Trophoblast cell (in vitro differentiated cells and primary cell): ENCODE measurements around the gene DTWD2.
"Not testable (repeated sequence)": the region's sequence is repeated elsewhere in the genome, so short reads cannot be mapped to it uniquely, and the experiment has no call there.

Experiments
- DNase-seq, 2 donors: peaks; one replicate each; pipeline ENCODE4 v3.0.0-alpha.2; 2016
- H2AFZ ChIP-seq: 2 replicates; pipeline ENCODE4 v1.6.1; 2013; ENCODE audit warnings: low read length, moderate library complexity, mild to moderate bottlenecking; ENCODE audit not compliant: insufficient read depth, poor library complexity
- H2AK5ac ChIP-seq: 2 replicates; pipeline ENCODE4 v1.6.1; 2013; ENCODE audit warnings: mild to moderate bottlenecking, low read length
- H2BK120ac ChIP-seq: 2 replicates; pipeline ENCODE4 v1.6.1; 2013; ENCODE audit warnings: low read length, mild to moderate bottlenecking, moderate library complexity; ENCODE audit not compliant: insufficient read depth, poor library complexity
- H2BK12ac ChIP-seq: 2 replicates; pipeline ENCODE4 v1.6.1; 2013; ENCODE audit warnings: mild to moderate bottlenecking, low read length, moderate library complexity
- H2BK5ac ChIP-seq: 2 replicates; pipeline ENCODE4 v1.6.1; 2013; ENCODE audit warnings: low read length, low read depth, moderate library complexity, mild to moderate bottlenecking; ENCODE audit not compliant: poor library complexity
- H3K14ac ChIP-seq: 2 replicates; pipeline ENCODE4 v1.6.1; 2013; ENCODE audit warnings: mild to moderate bottlenecking, low read length
- H3K18ac ChIP-seq: 2 replicates; pipeline ENCODE4 v1.6.1; 2013; ENCODE audit warnings: mild to moderate bottlenecking, low read length
- H3K23ac ChIP-seq: 2 replicates; pipeline ENCODE4 v1.6.1; 2013; ENCODE audit warnings: low read length
- H3K27ac ChIP-seq: 2 replicates; pipeline ENCODE4 v1.5.1; 2013; ENCODE audit warnings: low read depth, mild to moderate bottlenecking, inconsistent platforms, low read length, moderate library complexity
- H3K27me3 ChIP-seq: 2 replicates; pipeline ENCODE4 v1.6.1; 2013; ENCODE audit warnings: inconsistent platforms, mild to moderate bottlenecking, low read length, moderate library complexity; ENCODE audit not compliant: insufficient read depth
- H3K36me3 ChIP-seq, 2 experiments: 1 replicate in 1 of 2; 2 replicates in 1 of 2; pipeline ENCODE4 v1.6.1; 2013; ENCODE audit warnings: low read length in 2 of 2, mild to moderate bottlenecking in 2 of 2, moderate library complexity in 1 of 2; ENCODE audit not compliant: insufficient read depth in 2 of 2, control insufficient read depth in 1 of 2
- H3K4ac ChIP-seq: 2 replicates; pipeline ENCODE4 v1.6.1; 2013; ENCODE audit warnings: low read depth, mild to moderate bottlenecking, low read length, moderate library complexity
- H3K4me1 ChIP-seq, 2 experiments: 1 replicate in 1 of 2; 2 replicates in 1 of 2; pipeline ENCODE4 v1.6.1; 2013; ENCODE audit warnings: low read length in 2 of 2, mild to moderate bottlenecking in 2 of 2, moderate library complexity in 1 of 2; ENCODE audit not compliant: insufficient read depth in 2 of 2, control insufficient read depth in 1 of 2
- H3K4me2 ChIP-seq: 2 replicates; pipeline ENCODE4 v1.6.1; 2013; ENCODE audit warnings: inconsistent platforms, mild to moderate bottlenecking, low read length, moderate library complexity
- H3K4me3 ChIP-seq: 2 replicates; pipeline ENCODE4 v1.5.1; 2013; ENCODE audit warnings: mild to moderate bottlenecking, low read depth, low read length, inconsistent platforms
- H3K79me1 ChIP-seq: one replicate; pipeline ENCODE4 v1.6.1; 2013; ENCODE audit warnings: low read length
- H3K79me2 ChIP-seq: 2 replicates; pipeline ENCODE4 v1.6.1; 2013; ENCODE audit warnings: low read length, mild to moderate bottlenecking; ENCODE audit not compliant: control insufficient read depth, insufficient read depth, poor library complexity
- H3K9ac ChIP-seq: 2 replicates; pipeline ENCODE4 v1.6.1; 2013; ENCODE audit warnings: mild to moderate bottlenecking, low read length
- H3K9me3 ChIP-seq: 2 replicates; pipeline ENCODE4 v1.6.1; 2013; ENCODE audit warnings: low read depth, mild to moderate bottlenecking, control low read depth, inconsistent platforms, low read length; ENCODE audit not compliant: insufficient read depth
- H4K12ac ChIP-seq: 2 replicates; pipeline ENCODE4 v1.6.1; 2013; ENCODE audit warnings: low read depth, mild to moderate bottlenecking, low read length, moderate library complexity
- H4K8ac ChIP-seq: 2 replicates; pipeline ENCODE4 v1.6.1; 2013; ENCODE audit warnings: low read depth, mild to moderate bottlenecking, low read length, moderate library complexity
- H4K91ac ChIP-seq: one replicate; pipeline ENCODE4 v1.6.1; 2013; ENCODE audit warnings: low read depth, mild to moderate bottlenecking, low read length, moderate library complexity
- WGBS: extraction: QIAGEN DNeasy Blood & Tissue Kit; methylation state at CpG from one replicate; pipeline ENCODE4 v1.1.7; 2013; ENCODE audit warnings: missing lambda C conversion rate; ENCODE audit not compliant: insufficient read length, insufficient coverage; ENCODE audit errors: extremely low coverage; 5-methylcytosine and 5-hydroxymethylcytosine counted together

Gene DTWD2

DNA sequence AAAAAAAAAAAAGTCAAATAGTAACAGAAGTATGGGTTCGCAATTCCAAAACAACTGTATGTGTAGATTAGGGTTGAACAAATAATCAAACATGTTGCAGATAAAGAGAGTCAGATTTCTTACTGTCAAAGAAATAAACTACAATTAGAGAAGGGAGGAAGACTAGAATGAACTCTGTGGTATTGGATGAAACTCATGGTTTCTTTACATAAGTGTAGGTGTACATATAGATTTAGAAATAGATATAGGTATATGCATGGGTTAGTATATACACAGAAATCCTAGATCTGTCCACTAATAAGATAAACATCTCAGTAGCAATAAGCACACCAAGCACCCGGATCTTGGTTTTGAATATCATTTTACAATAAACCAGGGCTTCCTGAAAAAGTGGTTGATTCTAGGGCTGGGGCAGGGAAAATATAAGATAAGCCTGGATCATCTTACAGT, 21.3 kb downstream of the DTWD2 start:
- Histone ChIP-seq H3K23ac (no peak overlapping the region), H3K4ac (no peak overlapping the region), H2AK5ac (no peak overlapping the region), H4K91ac (no peak overlapping the region), H4K8ac (no peak overlapping the region), H3K79me1 (no peaks in the 10 kb centered on the region), H2BK12ac (no peak overlapping the region), H2BK5ac (no peak overlapping the region), H4K12ac (no peak overlapping the region), H3K18ac (no peak overlapping the region), H3K27me3 (no peaks in the 10 kb centered on the region), H3K4me3 (no peak overlapping the region), H3K79me2 (no peaks in the 10 kb centered on the region), H3K36me3 (no peaks in the 10 kb centered on the region), H3K9me3 (no peaks in the 10 kb centered on the region), H3K4me2 (no peak overlapping the region), H3K9ac (no peak overlapping the region), H2BK120ac (no peak overlapping the region), H3K27ac (no peak overlapping the region), H3K14ac (no peak overlapping the region), H2AFZ (no peak overlapping the region), H3K4me1 (peaks cover 0 to 4% of the 10 kb centered on the region in 2 experiments)
- no CpG with 5 or more reads among the region's 2 CpGs for WGBS
- no peak for DNase-seq

DNA sequence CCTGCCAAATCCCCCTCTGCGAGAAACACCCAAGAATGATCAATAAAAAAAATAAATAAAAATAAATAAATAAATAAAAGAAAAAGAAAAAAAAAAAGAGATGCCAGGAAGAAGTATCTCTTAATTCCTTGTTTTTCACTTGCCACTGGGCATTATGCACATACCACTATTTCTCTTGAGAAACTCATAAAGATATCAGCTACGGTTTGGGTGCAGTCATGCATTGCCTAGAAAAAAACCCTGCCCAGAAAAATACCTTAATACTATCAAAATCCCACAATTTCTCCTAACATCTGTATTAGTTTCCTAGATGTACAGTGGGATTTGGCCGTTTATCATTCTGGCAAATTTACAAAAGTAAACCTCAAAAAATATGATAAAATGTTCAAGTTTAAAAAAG, 22.5 kb downstream of the DTWD2 start:
- Histone ChIP-seq H3K79me2 (no peaks in the 10 kb centered on the region), H4K91ac (no peak overlapping the region), H3K9ac (no peak overlapping the region), H4K12ac (no peak overlapping the region), H3K27me3 (no peaks in the 10 kb centered on the region), H2BK5ac (no peak overlapping the region), H3K9me3 (no peaks in the 10 kb centered on the region), H3K4me3 (no peak overlapping the region), H4K8ac (no peak overlapping the region), H2AFZ (no peak overlapping the region), H3K23ac (no peak overlapping the region), H3K27ac (no peak overlapping the region), H2AK5ac (no peak overlapping the region), H3K4me1 (peaks cover 0 to 4% of the 10 kb centered on the region in 2 experiments), H2BK12ac (no peak overlapping the region), H3K4me2 (no peak overlapping the region), H3K14ac (no peak overlapping the region), H2BK120ac (no peak overlapping the region), H3K18ac (no peak overlapping the region), H3K79me1 (no peaks in the 10 kb centered on the region), H3K36me3 (no peaks in the 10 kb centered on the region), H3K4ac (no peak overlapping the region)
- DNase-seq = no peak
- no CpG with 5 or more reads among the region's 3 CpGs for WGBS

DNA sequence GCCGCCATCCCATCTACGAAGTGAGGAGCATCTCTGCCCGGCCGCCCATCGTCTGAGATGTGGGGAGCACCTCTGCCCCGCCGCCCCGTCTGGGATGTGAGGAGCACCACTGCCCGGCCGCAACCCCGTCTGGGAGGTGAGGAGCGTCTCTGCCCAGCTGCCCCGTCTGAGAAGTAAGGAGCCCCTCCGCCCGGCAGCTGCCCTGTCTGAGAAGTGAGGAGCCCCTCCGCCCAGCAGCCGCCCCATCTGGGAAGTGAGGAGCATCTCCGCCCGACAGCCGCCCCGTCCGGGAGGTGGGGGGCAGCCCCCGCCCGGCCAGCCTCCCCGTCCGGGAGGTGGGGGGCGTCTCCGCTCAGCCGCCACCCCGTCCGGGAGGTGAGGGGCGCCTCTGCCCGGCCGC, 23.4 kb downstream of the DTWD2 start:
- H2AFZ ChIP-seq, H2AK5ac ChIP-seq, H2BK12ac ChIP-seq, H3K79me2 ChIP-seq, H2BK120ac ChIP-seq, H3K14ac ChIP-seq, DNase-seq, H3K79me1 ChIP-seq, H4K12ac ChIP-seq, H3K4me1 ChIP-seq, H4K91ac ChIP-seq, H3K18ac ChIP-seq, H3K4me3 ChIP-seq, H3K4ac ChIP-seq, H3K27ac ChIP-seq, H4K8ac ChIP-seq, H3K27me3 ChIP-seq, H3K4me2 ChIP-seq, H2BK5ac ChIP-seq, H3K9me3 ChIP-seq, H3K23ac ChIP-seq, H3K9ac ChIP-seq, H3K36me3 ChIP-seq: not testable (repeated sequence)
- no CpG with 5 or more reads among the region's 34 CpGs for WGBS

DNA sequence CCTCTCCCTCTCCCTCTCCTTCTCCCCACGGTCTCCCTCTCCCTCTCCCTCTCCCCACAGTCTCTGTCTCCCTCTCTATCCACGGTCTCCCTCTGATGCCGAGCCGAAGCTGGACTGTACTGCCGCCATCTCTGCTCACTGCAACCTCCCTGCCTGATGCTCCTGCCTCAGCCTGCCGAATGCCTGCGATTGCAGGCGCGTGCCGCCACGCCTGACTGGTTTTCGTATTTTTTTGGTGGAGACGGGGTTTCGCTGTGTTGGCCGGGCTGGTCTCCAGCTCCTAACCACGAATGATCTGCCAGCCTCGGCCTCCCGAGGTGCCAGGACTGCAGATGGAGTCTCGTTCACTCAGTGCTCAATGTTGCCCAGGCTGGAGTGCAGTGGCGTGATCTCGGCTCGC, 24.0 kb downstream of the DTWD2 start:
- WGBS = no CpG with 5 or more reads among the region's 22 CpGs
- not testable (repeated sequence) for DNase-seq, H3K23ac ChIP-seq, H3K9me3 ChIP-seq, H2AK5ac ChIP-seq, H4K91ac ChIP-seq, H4K12ac ChIP-seq, H2AFZ ChIP-seq, H2BK12ac ChIP-seq, H3K4ac ChIP-seq, H3K36me3 ChIP-seq, H3K27me3 ChIP-seq, H2BK120ac ChIP-seq, H3K9ac ChIP-seq, H2BK5ac ChIP-seq, H3K79me2 ChIP-seq, H3K14ac ChIP-seq, H3K18ac ChIP-seq, H3K27ac ChIP-seq, H3K4me2 ChIP-seq, H4K8ac ChIP-seq, H3K4me3 ChIP-seq, H3K79me1 ChIP-seq, H3K4me1 ChIP-seq
